OCI-LY3 (cell line): ENCODE measurements around the gene DDX39A.
A peak's percentile ranks its signal among the peaks of the same experiment; 100 is the strongest.
"Not testable (repeated sequence)": the region's sequence is repeated elsewhere in the genome, so short reads cannot be mapped to it uniquely, and the experiment has no call there.

Experiments used
- H2AFZ ChIP-seq: fragments of 200-600, 300-600 bp; shearing (Covaris generic); 2 replicates; pipeline ENCODE4 v1.6.0; 2014; ENCODE audit warnings: antibody characterized with exemption, low read depth, low read length
- H3K27ac ChIP-seq: fragments of 200-600, 300-600 bp; sonication (generic); 2 replicates; pipeline ENCODE4 v1.5.1; 2014; ENCODE audit warnings: mild to moderate bottlenecking, low read length, moderate library complexity, mixed read lengths
- H3K27me3 ChIP-seq: fragments of 200-600, 300-600 bp; sonication (generic); 2 replicates; pipeline ENCODE4 v1.6.1; 2014; ENCODE audit warnings: low read depth, low read length, mixed read lengths
- H3K36me3 ChIP-seq: fragments of 200-600, 300-600 bp; sonication (generic); replicated peaks from 2 replicates; pipeline ENCODE3; 2014; ENCODE audit warnings: low read depth, low read length, mixed read lengths
- H3K4me1 ChIP-seq: fragments of 300-600, 200-600 bp; sonication (generic); 2 replicates; pipeline ENCODE4 v1.6.1; 2014; ENCODE audit warnings: low read length, mixed read lengths
- H3K4me2 ChIP-seq: fragments of 200-600, 300-600 bp; sonication (generic); 2 replicates; pipeline ENCODE4 v1.6.1; 2014; ENCODE audit warnings: low read length, mixed read lengths
- H3K4me3 ChIP-seq: fragments of 300-600, 200-600 bp; sonication (generic); 2 replicates; pipeline ENCODE4 v1.5.1; 2014; ENCODE audit warnings: antibody characterized with exemption, mild to moderate bottlenecking, low read length, moderate library complexity
- H3K79me2 ChIP-seq: fragments of 300-600, 200-600 bp; shearing (Covaris generic); 2 replicates; pipeline ENCODE4 v1.6.1; 2014; ENCODE audit warnings: mild to moderate bottlenecking, low read length, mixed read lengths
- H3K9ac ChIP-seq: fragments of 300-600, 200-600 bp; shearing (Covaris generic); 2 replicates; pipeline ENCODE4 v1.6.0; 2014; ENCODE audit warnings: mild to moderate bottlenecking, low read length, moderate library complexity
- H3K9me3 ChIP-seq: fragments of 200-600, 300-600 bp; shearing (Covaris generic); 2 replicates; pipeline ENCODE4 v1.6.1; 2014; ENCODE audit warnings: low read length, mixed read lengths; ENCODE audit not compliant: insufficient read depth
- H4K20me1 ChIP-seq: fragments of 200-600, 300-600 bp; sonication (generic); 2 replicates; pipeline ENCODE4 v1.6.1; 2016; ENCODE audit warnings: low read length, mixed read lengths; ENCODE audit not compliant: insufficient read depth
- CTCF ChIP-seq: fragments of 200-600, 300-600 bp; sonication (generic); IDR thresholded peaks from 2 replicates; pipeline ENCODE4 v1.5.1; 2014; ENCODE audit warnings: antibody characterized with exemption, low read length, low read depth
- EZH2phosphoT487 ChIP-seq: fragments of 200-600 bp; shearing (Covaris generic); IDR thresholded peaks from 2 replicates; pipeline ENCODE4 v1.6.1; 2018; ENCODE audit warnings: antibody characterized with exemption, mixed run types, low read depth

Gene DDX39A

DNA sequence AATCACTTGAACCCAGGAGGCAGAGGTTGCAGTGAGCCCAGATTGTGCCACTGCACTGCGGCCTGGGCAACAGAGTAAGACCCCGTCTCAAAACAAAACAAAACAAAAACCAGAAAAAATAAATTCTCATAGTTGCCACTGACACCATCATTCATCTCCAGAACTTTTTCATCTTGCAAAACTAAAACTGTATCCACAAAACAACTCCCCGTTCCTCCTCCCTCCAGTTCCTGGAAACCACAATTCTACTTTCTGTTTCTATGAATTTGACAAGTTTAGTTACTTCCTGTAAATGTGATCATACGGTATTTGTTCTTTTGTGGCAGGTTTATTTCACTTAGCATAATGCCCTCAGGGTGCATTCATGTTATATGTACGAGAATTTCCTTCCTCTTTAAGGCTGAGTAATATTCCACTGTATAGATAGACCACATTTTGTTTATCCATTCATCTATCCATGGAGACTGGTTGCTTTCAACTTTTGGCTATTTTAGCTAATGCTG is 51.1 kb downstream of the DDX39A start:
- H2AFZ ChIP-seq, result no peak overlapping the region; the same call in 1 of the 2 replicates
- no peak overlapping the region; the same call in 1 of the 2 replicates for H3K4me2 ChIP-seq
- no peak overlapping the region; the same call in 1 of the 2 replicates for H3K27ac ChIP-seq

GRCh38 chr19:14367016-14367415 is 52.1 kb downstream of the DDX39A start:
- no peaks in the 10 kb centered on the region for H3K79me2 ChIP-seq
- H3K4me2 ChIP-seq, result peak overlapping the region; percentile 66
- TF ChIP-seq CTCF (no peak), EZH2phosphoT487 (no peak)
- no peaks in the 10 kb centered on the region for H3K36me3 ChIP-seq
- no peaks in the 10 kb centered on the region for H4K20me1 ChIP-seq
- no peak overlapping the region for H3K27ac ChIP-seq
- H3K9me3 ChIP-seq, result no peaks in the 10 kb centered on the region
- peak overlapping the region; percentile 37 for H3K4me3 ChIP-seq
- H2AFZ ChIP-seq, result no peak overlapping the region
- no peak overlapping the region for H3K9ac ChIP-seq
- H3K4me1 ChIP-seq, result peaks cover 33% of the 10 kb centered on the region
- peaks cover 4% of the 10 kb centered on the region; the same call in 1 of the 2 replicates for H3K27me3 ChIP-seq

More for the DNA sequence above, 51.1 kb downstream of the DDX39A start:
- Histone ChIP-seq H3K4me3 (no peak overlapping the region), H3K27me3 (peaks cover 4% of the 10 kb centered on the region; the same call in 1 of the 2 replicates), H3K79me2 (no peaks in the 10 kb centered on the region), H3K36me3 (no peaks in the 10 kb centered on the region), H3K9ac (no peak overlapping the region), H3K4me1 (peaks cover 33% of the 10 kb centered on the region), H3K9me3 (no peaks in the 10 kb centered on the region), H4K20me1 (no peaks in the 10 kb centered on the region)
- TF ChIP-seq CTCF (no peak), EZH2phosphoT487 (no peak)

DNA sequence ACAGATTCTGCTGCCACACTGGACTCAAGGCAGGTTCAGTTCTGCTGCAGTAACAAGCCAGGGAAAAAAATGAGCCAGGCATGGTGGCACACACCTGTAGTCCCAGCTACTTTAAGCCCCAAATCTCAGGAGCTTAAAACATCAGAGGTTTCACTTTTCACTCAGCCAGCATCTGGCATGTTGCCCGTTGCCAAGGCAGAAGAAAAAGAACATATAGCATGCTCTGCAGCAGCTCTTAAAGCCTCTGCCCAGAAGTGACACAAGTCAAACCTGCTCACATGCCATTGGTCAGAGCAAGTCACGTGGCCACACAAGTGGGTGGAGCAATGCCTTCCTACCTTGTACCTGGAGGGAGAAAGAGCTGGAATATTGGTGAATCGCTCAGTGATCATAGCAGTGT is 52.6 kb downstream of the DDX39A start:
- H3K36me3 ChIP-seq, result no peaks in the 10 kb centered on the region
- H4K20me1 ChIP-seq, result no peaks in the 10 kb centered on the region
- peak overlapping the region; percentile 37 for H3K4me3 ChIP-seq
- H3K9me3 ChIP-seq, result no peaks in the 10 kb centered on the region
- peaks cover 36% of the 10 kb centered on the region for H3K4me1 ChIP-seq
- no peak overlapping the region for H2AFZ ChIP-seq
- H3K4me2 ChIP-seq, result peak overlapping the region; percentile 66
- peaks cover 4% of the 10 kb centered on the region; the same call in 1 of the 2 replicates for H3K27me3 ChIP-seq
- H3K27ac ChIP-seq, result no peak overlapping the region; the same call in 1 of the 2 replicates
- TF ChIP-seq CTCF, result no peak
- TF ChIP-seq EZH2phosphoT487, result no peak
- no peaks in the 10 kb centered on the region for H3K79me2 ChIP-seq
- no peak overlapping the region for H3K9ac ChIP-seq

GRCh38 chr19:14364098-14364443 is 55.1 kb downstream of the DDX39A start:
- Histone ChIP-seq H3K9ac (peak overlapping the region; percentile 70; the same call in 1 of the 2 replicates), H3K4me1 (peaks cover 18% of the 10 kb centered on the region), H3K4me3 (peak overlapping the region; percentile 78), H2AFZ (peak overlapping the region; percentile 77), H3K4me2 (peak overlapping the region; percentile 98)
- H3K27ac ChIP-seq, H3K79me2 ChIP-seq, H3K9me3 ChIP-seq, H3K36me3 ChIP-seq, H4K20me1 ChIP-seq, H3K27me3 ChIP-seq: not testable (repeated sequence)
